Activated T-cell treated with anti-CD3 and anti-CD28 coated beads, Interleukin-2, amount 50 U/mL, for 24 hours (primary cell): Measurements from ENCODE around the gene ASTN1.

Experiments used
- DNase-seq: peaks from one replicate; pipeline ENCODE4 v3.0.0-alpha.2; 2020
- H3K27ac Mint-ChIP-seq: 2 replicates; pipeline ENCODE4 v1.8.0; 2020; ENCODE audit warnings: mild to moderate bottlenecking, mixed read lengths
- H3K27me3 Mint-ChIP-seq: 2 replicates; pipeline ENCODE4 v1.8.0; 2020; ENCODE audit warnings: mixed read lengths
- H3K36me3 Mint-ChIP-seq: 2 replicates; pipeline ENCODE4 v1.8.0; 2020; ENCODE audit warnings: low read depth, mixed read lengths
- H3K4me1 Mint-ChIP-seq: 2 replicates; pipeline ENCODE4 v1.8.0; 2020; ENCODE audit warnings: low read depth, mixed read lengths
- H3K4me3 Mint-ChIP-seq: 2 replicates; pipeline ENCODE4 v1.8.0; 2020; ENCODE audit warnings: mild to moderate bottlenecking, moderate library complexity, mixed read lengths
- H3K9me3 Mint-ChIP-seq: 2 replicates; pipeline ENCODE4 v1.8.0; 2020; ENCODE audit warnings: mixed read lengths

Gene ASTN1

DNA sequence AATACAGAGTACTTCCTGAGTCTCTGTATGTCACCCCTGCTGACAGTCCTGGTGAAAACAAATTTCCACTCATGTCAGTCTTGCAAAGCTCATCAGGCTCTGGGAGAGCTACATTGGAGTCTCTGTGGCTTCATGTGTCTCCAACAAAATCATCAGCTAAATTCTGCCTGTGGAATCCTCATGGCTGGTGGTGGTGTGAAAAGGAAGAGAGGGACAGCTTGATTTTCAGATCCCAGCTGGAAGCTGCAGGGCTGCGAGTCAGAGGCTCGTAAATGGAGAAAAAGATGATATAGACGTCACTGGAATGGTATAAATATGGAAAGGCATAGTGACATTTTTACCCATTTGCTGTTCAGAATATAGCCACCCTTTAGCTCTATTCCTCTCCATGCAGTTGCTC is 150.2 kb downstream of the ASTN1 start:
- Mint-ChIP-seq H3K27ac (no peak overlapping the region), H3K27me3 (no peaks in the 10 kb centered on the region), H3K4me1 (no peaks in the 10 kb centered on the region), H3K9me3 (peaks cover 3% of the 10 kb centered on the region), H3K4me3 (no peak overlapping the region), H3K36me3 (no peaks in the 10 kb centered on the region)
- no peak for DNase-seq

DNA sequence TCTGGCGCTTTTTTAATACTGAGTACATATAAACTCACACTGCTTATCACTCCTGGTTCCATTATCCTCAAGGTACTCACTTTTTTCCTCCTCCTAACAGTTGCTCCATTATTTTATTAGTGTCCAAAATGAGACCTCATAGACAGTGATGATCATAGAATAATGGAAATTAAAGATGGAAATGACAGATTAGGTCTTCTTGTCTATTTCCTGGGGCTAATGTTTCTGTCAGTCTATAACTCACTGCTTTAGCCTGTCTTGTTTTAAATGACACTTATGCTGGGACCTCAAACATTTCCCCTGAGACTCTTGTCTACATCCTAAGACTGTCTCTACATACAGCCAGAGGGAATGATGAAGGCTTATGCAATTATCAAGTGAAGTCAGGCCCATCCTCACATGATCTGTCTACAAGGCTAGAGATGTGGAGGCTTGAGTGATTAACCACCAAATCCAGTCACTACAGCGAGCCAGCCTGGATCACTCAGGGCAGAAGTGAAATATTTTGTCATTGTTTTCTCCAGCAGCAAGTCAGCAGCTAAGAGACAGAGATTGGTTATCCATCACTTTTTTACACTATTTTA is 152.1 kb downstream of the ASTN1 start:
- H3K9me3 Mint-ChIP-seq, result no peaks in the 10 kb centered on the region
- DNase-seq, result no peak
- no peak overlapping the region for H3K27ac Mint-ChIP-seq
- no peaks in the 10 kb centered on the region for H3K4me1 Mint-ChIP-seq
- H3K36me3 Mint-ChIP-seq, result no peaks in the 10 kb centered on the region
- no peaks in the 10 kb centered on the region for H3K27me3 Mint-ChIP-seq
- no peak overlapping the region for H3K4me3 Mint-ChIP-seq

- H3K9me3 Mint-ChIP-seq, result no peaks in the 10 kb centered on the region
- no peaks in the 10 kb centered on the region for H3K36me3 Mint-ChIP-seq
- H3K27ac Mint-ChIP-seq, result no peak overlapping the region
- H3K4me3 Mint-ChIP-seq, result no peak overlapping the region
- no peak for DNase-seq
- H3K27me3 Mint-ChIP-seq, result no peaks in the 10 kb centered on the region
- no peaks in the 10 kb centered on the region for H3K4me1 Mint-ChIP-seq
These were observed 153.0 kb downstream of the ASTN1 start for GRCh38 chr1:177011508-177011907.

- Mint-ChIP-seq H3K9me3 (no peaks in the 10 kb centered on the region), H3K27ac (no peak overlapping the region), H3K4me1 (no peaks in the 10 kb centered on the region), H3K27me3 (no peaks in the 10 kb centered on the region), H3K4me3 (no peak overlapping the region), H3K36me3 (no peaks in the 10 kb centered on the region)
- DNase-seq, result no peak
These were observed 154.2 kb downstream of the ASTN1 start for GRCh38 chr1:177010211-177010825.

- H3K36me3 Mint-ChIP-seq, result no peaks in the 10 kb centered on the region
- no peak overlapping the region for H3K27ac Mint-ChIP-seq
- no peaks in the 10 kb centered on the region for H3K27me3 Mint-ChIP-seq
- H3K4me3 Mint-ChIP-seq, result no peak overlapping the region
- H3K4me1 Mint-ChIP-seq, result no peaks in the 10 kb centered on the region
- no peak for DNase-seq
- H3K9me3 Mint-ChIP-seq, result no peaks in the 10 kb centered on the region
These were observed 155.9 kb downstream of the ASTN1 start for GRCh38 chr1:177008653-177009052.

DNA sequence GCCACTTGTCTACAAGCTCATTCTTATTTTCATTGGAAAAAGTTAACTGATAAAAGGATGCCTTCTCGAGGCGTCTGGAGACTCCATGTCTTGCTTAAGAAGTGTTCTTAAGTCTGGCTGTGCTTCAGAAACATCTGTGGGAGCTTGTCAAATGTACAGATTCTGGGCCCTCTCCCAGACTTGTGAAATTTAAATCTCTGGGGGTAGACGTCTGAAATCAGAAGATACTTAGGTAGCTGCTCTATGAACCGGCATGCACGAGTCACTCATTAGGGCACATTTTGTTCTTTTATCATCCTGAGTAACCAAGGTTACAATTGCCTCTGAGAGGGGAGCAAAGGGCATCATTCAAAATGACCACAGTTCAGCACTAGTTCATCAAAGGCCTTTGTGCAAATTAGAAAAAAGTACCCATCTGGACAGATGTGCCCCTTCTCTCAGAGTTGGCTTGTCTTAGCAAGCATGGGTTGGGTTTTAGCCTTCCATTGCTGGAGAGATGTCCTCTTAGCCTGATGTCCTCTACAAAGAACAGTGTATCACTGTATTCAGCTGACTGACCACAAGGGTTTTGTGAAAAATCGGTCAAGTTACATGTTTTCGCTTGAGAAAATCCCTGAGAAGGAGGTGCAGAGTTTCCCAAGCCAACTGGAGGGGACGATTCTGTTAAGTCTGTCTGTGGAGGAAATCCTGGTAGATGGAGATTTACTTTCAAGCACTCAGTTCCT is 156.9 kb downstream of the ASTN1 start:
- no peaks in the 10 kb centered on the region for H3K27me3 Mint-ChIP-seq
- no peaks in the 10 kb centered on the region for H3K4me1 Mint-ChIP-seq
- DNase-seq, result no peak
- no peaks in the 10 kb centered on the region for H3K9me3 Mint-ChIP-seq
- no peak overlapping the region for H3K27ac Mint-ChIP-seq
- H3K36me3 Mint-ChIP-seq, result no peaks in the 10 kb centered on the region
- H3K4me3 Mint-ChIP-seq, result no peak overlapping the region

DNA sequence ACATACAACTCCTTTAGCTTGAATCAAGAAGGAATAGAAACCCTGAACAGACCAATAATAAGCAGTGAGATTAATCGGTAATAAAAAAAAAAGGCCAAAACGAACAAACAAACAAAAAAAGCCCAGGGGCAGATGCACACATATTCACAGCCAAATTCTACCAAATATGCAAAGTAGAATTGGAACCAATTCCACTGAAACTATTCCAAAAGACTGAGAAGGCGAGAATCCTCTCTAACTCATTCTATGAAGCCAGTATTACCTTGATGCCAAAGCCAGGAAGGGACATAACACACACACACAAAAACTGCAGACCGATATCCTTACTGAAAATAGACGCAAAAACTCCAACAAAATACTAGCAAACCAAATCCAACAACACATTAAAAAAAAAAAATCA is 161.6 kb downstream of the ASTN1 start:
- Mint-ChIP-seq H3K9me3 (peaks cover 2% of the 10 kb centered on the region), H3K4me1 (no peaks in the 10 kb centered on the region), H3K36me3 (no peaks in the 10 kb centered on the region), H3K4me3 (no peak overlapping the region), H3K27ac (no peak overlapping the region), H3K27me3 (no peaks in the 10 kb centered on the region)
- DNase-seq, result no peak

DNA sequence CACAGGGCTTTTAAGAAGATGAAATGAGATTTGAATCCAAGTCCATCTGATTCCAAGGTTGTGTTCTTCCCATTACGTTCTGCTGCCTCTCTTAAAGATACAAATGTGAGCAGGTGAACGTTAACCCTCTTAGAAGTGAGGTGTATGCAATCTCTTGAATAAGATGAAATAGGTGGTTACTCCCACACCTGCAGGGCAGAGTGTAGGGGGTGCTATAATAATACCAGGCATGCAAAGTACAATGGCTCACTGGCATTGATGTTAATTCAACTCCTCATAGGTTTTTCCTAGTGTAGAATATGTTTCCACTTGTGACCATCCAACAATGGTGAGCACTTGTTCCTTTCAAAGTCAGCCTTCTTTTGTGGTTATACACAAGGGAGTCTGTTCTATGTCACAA is 163.0 kb downstream of the ASTN1 start:
- H3K27me3 Mint-ChIP-seq, result no peaks in the 10 kb centered on the region
- no peaks in the 10 kb centered on the region for H3K4me1 Mint-ChIP-seq
- H3K27ac Mint-ChIP-seq, result no peak overlapping the region
- H3K4me3 Mint-ChIP-seq, result no peak overlapping the region
- peaks cover 2% of the 10 kb centered on the region for H3K9me3 Mint-ChIP-seq
- no peak for DNase-seq
- H3K36me3 Mint-ChIP-seq, result no peaks in the 10 kb centered on the region

DNA sequence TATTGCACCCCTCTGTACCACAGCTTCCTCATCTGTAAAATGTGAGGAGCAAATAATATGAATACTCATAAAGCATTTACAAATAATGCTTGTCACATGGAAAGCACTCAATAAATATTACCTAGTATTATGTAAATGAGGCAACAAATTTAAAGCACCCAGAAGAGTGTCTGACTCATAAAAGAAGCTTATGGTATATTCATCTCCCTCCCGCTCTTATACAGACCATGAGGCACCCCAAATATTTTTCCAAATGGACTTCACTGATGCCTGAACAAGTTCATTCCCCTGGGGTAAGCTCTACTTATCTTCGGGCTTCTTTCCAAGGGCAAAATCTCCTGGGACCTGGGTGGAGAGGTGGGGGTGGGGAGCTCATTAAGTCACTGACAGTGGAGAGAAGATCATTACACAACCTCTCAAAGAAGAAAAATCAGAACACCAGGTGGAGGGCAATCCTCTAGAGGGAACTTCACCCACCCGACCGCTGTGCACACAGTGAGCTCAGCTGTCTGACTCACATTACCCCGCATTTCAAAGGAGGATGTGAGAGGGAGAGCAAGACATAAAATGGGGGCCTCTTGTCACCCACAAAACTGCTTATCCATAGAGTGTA is 166.2 kb downstream of the ASTN1 start:
- no peak for DNase-seq
- Mint-ChIP-seq H3K27ac (no peak overlapping the region), H3K4me1 (no peaks in the 10 kb centered on the region), H3K4me3 (no peak overlapping the region), H3K9me3 (peaks cover 2% of the 10 kb centered on the region), H3K27me3 (no peaks in the 10 kb centered on the region), H3K36me3 (no peaks in the 10 kb centered on the region)

- Mint-ChIP-seq H3K27ac (no peak overlapping the region), H3K4me1 (no peaks in the 10 kb centered on the region), H3K4me3 (no peak overlapping the region), H3K9me3 (peaks cover 2% of the 10 kb centered on the region), H3K27me3 (no peaks in the 10 kb centered on the region), H3K36me3 (no peaks in the 10 kb centered on the region)
- DNase-seq, result no peak
These were observed 167.9 kb downstream of the ASTN1 start for GRCh38 chr1:176996456-176997090.

DNA sequence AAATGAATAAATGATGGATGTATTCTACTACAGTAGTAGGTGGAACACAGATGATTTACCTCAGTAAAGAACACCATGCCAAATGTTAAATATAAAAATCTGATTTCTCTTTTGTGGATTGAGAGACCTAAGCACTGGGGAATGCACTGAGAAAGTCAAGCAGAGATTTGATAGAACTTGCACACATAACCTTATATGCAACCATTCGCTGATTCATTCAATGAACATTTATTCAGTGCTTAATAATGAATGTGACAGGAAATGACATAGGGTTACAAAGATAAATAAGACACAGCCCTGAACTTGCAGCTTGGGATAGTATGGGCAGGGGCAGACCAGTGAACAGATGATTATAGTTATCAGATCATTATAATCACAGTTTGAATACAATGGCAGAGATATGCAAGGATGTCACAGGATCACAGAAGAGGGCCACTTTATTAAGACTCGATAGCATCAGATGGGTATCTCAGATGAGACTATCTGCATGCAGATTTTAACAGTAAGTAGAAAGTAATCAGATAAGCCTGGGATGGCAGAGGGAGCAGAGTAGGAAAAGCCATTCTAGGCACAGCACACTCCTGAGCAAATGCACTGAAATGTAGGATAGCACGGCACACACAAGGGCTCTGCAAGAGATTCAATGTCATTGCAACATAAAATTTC is 169.4 kb downstream of the ASTN1 start:
- H3K4me3 Mint-ChIP-seq, result no peak overlapping the region
- no peak overlapping the region for H3K27ac Mint-ChIP-seq
- no peaks in the 10 kb centered on the region for H3K36me3 Mint-ChIP-seq
- H3K27me3 Mint-ChIP-seq, result no peaks in the 10 kb centered on the region
- peaks cover 2% of the 10 kb centered on the region for H3K9me3 Mint-ChIP-seq
- H3K4me1 Mint-ChIP-seq, result no peaks in the 10 kb centered on the region
- no peak for DNase-seq

DNA sequence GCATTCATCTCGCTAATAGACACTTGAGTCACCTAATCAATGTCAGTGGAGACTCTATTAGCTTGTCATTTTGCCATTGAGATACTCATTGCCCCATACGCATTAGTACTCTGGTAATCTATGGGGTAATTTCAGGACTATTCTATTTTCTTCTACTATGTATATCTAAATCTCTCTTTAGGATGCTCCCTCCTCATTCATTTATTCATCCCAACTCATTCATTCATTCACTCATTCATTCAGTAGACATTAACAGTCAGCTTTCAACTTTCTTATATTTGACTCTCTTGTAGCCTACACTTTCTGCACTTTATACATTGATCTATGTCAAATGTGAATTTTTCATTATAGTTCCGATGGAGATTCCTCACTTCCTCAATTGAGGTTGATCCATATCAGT is 170.9 kb downstream of the ASTN1 start:
- H3K27me3 Mint-ChIP-seq, result no peaks in the 10 kb centered on the region
- H3K4me3 Mint-ChIP-seq, result no peak overlapping the region
- H3K4me1 Mint-ChIP-seq, result no peaks in the 10 kb centered on the region
- no peaks in the 10 kb centered on the region for H3K9me3 Mint-ChIP-seq
- no peaks in the 10 kb centered on the region for H3K36me3 Mint-ChIP-seq
- no peak overlapping the region for H3K27ac Mint-ChIP-seq
- DNase-seq, result no peak

DNA sequence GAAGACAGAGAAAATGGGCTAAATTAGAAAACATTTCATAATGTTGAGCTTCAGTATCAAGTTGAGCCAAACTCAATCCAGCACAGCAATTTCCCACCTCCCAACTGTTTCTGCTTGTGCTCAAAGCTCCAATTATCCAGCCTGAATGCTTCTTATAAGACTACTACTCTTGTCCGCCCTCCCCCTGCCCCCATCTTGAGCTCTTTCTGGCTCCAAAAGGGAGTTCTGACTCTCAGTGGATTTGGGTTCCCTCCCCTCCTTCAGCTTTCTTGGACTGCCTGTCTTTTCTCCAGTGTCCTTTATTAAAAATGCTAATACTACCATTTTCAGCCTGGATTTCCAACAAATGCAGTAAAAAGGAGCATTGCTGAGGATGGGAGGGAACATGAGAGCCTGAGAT is 174.8 kb downstream of the ASTN1 start:
- Mint-ChIP-seq H3K4me1 (no peaks in the 10 kb centered on the region), H3K4me3 (no peak overlapping the region), H3K27ac (no peak overlapping the region), H3K36me3 (no peaks in the 10 kb centered on the region), H3K27me3 (no peaks in the 10 kb centered on the region), H3K9me3 (no peaks in the 10 kb centered on the region)
- no peak for DNase-seq

- no peak overlapping the region for H3K27ac Mint-ChIP-seq
These were observed 175.5 kb downstream of the ASTN1 start for GRCh38 chr1:176989023-176989422.

More at GRCh38 chr1:176989023-176989422, 175.5 kb downstream of the ASTN1 start:
- Mint-ChIP-seq H3K9me3 (no peaks in the 10 kb centered on the region), H3K36me3 (no peaks in the 10 kb centered on the region), H3K4me3 (no peak overlapping the region), H3K27me3 (no peaks in the 10 kb centered on the region), H3K4me1 (no peaks in the 10 kb centered on the region)
- no peak for DNase-seq
